RKO (cell line): ENCODE data around the gene RAB12.
"Not testable (repeated sequence)": the region's sequence is repeated elsewhere in the genome, so short reads cannot be mapped to it uniquely, and the experiment has no call there.

ENCODE experiments used
- DNase-seq: peaks from one replicate; pipeline ENCODE4 v3.0.0-alpha.2; 2016; ENCODE audit warnings: low spot score

The RAB12 gene

GRCh38 chr18:8647359-8647758 is 38.1 kb downstream of the RAB12 start:
- DNase-seq = not testable (repeated sequence)

- not testable (repeated sequence) for DNase-seq
Observed at GRCh38 chr18:8651478-8652261, 42.4 kb downstream of the RAB12 start.

- peak; percentile 59 for DNase-seq
Observed at GRCh38 chr18:8654503-8655451, 45.5 kb downstream of the RAB12 start.

- no peak for DNase-seq
Observed at GRCh38 chr18:8656232-8656631, 47.0 kb downstream of the RAB12 start.

GRCh38 chr18:8657050-8657820 is 48.0 kb downstream of the RAB12 start:
- no peak for DNase-seq

- DNase-seq = no peak
Observed at GRCh38 chr18:8657873-8658470, 48.7 kb downstream of the RAB12 start.

GRCh38 chr18:8658858-8659485 is 49.7 kb downstream of the RAB12 start:
- DNase-seq = no peak

GRCh38 chr18:8659609-8660242 is 50.5 kb downstream of the RAB12 start:
- DNase-seq = no peak

GRCh38 chr18:8660316-8660715 is 51.1 kb downstream of the RAB12 start:
- DNase-seq = no peak

GRCh38 chr18:8661754-8662559 is 52.7 kb downstream of the RAB12 start:
- no peak for DNase-seq

- DNase-seq = no peak
Observed at GRCh38 chr18:8662560-8663255, 53.5 kb downstream of the RAB12 start.

GRCh38 chr18:8667846-8668245 is 58.6 kb downstream of the RAB12 start:
- no peak for DNase-seq

GRCh38 chr18:8668381-8668780 is 59.1 kb downstream of the RAB12 start:
- DNase-seq = no peak

- DNase-seq = no peak
Observed at GRCh38 chr18:8669571-8669970, 60.3 kb downstream of the RAB12 start.

GRCh38 chr18:8673256-8674209 is 64.3 kb downstream of the RAB12 start:
- DNase-seq = peak; percentile 24

GRCh38 chr18:8675057-8675456 is 65.8 kb downstream of the RAB12 start:
- no peak for DNase-seq

- DNase-seq = no peak
Observed at GRCh38 chr18:8681196-8681595, 72.0 kb downstream of the RAB12 start.

- no peak for DNase-seq
Observed at GRCh38 chr18:8684577-8684976, 75.3 kb downstream of the RAB12 start.
